K562 (cell line): ENCODE data around the gene MYO3B. TPM values are rescaled to one million over a fixed set of nuclear protein-coding genes. Genes with fewer than 3 reads are reported as not detected.
A peak's percentile ranks its signal among the peaks of the same experiment; 100 is the strongest.

Experiments used
- ATF6 ChIP-seq: sonication (generic); formaldehyde crosslinking; IDR thresholded peaks from 2 replicates; pipeline ENCODE4 v1.4.0; 2020; ENCODE audit warnings: mild to moderate bottlenecking, missing genetic modification reagents
- CTCF ChIP-seq, 3 experiments: IDR thresholded peaks in 2 of 3; conservative IDR thresholded peaks in 1 of 3; 2 replicates each; pipeline ENCODE4 v1.5.1; 2011 to 2012; ENCODE audit warnings: low read length in 3 of 3, mild to moderate bottlenecking in 3 of 3, control low read depth in 2 of 3, improper control_type of control experiment in 1 of 3, inconsistent platforms in 1 of 3, low read depth in 1 of 3, mixed read lengths in 1 of 3, moderate library complexity in 1 of 3; ENCODE audit not compliant: insufficient read depth in 2 of 3
- MLX ChIP-seq, 2 experiments: fragments of 450-650 bp in 1 of 2; sonication (generic) in 1 of 2; formaldehyde crosslinking; conservative IDR thresholded peaks; 2 replicates each; pipeline versions ENCODE4 v1.4.0 to v1.8.1; 2020 to 2022; ENCODE audit warnings: mild to moderate bottlenecking in 1 of 2, missing genetic modification reagents in 1 of 2
- PHF20 ChIP-seq: fragments of 450-650 bp; IDR thresholded peaks from 2 replicates; pipeline ENCODE4 v1.6.1; 2018; ENCODE audit not compliant: partially characterized antibody
- polyA plus RNA-seq, 8 experiments: library from polyadenylated mRNA; depleted of rRNA in 4 of 8; stranded (reverse) in 5 of 8; unstranded in 3 of 8; fragments of >200 nt; fragmentation: Nextera tagmentation in 2 of 8; fragmentation: Illumina TruSeq in 1 of 8; extraction: Ambion mirVana in 2 of 8; extraction: Trizol in 1 of 8; gene quantifications; 2 replicates each; pipeline versions ENCODE4 v1.2.1 to v1.2.3, GENCODE V29; 2011 to 2014; ENCODE audit warnings: inconsistent platforms in 1 of 8, missing spikeins in 1 of 8
- total RNA-seq, 7 experiments: library from RNA; depleted of rRNA in 6 of 7; stranded (reverse); fragments of >200 nt in 6 of 7; fragmentation: Illumina TruSeq in 2 of 7; extraction: Trizol in 2 of 7; gene quantifications; 2 replicates each; pipeline versions ENCODE4 v1.2.1 to v1.2.3, GENCODE V29; 2011 to 2021; ENCODE audit warnings: low replicate concordance in 1 of 7
- TF ChIP-seq, protein P1 (sequence below): fragments of 450-650 bp; formaldehyde crosslinking; IDR thresholded peaks from 2 replicates; pipeline ENCODE4 v1.4.0; 2020; ENCODE audit warnings: mild to moderate bottlenecking

MYO3B gene
- total and polyA plus RNA-seq, 9 of the 15 experiments (the other 6 are each of a cell fraction or from before 2014, with no cell fraction given) = 2.7 to 6.5 (median 3.6) TPM

GRCh38 chr2:170155022-170155722 is 22.8 kb upstream of the MYO3B start (continued):
- no peak for TF ChIP-seq MLX (CRISPR knock-in tag; conservative IDR thresholded peaks at IDR 0.05)
- TF ChIP-seq ATF6 (CRISPR knock-in tag) = no peak
- TF ChIP-seq PHF20 = no peak
- peak; percentile 3 to 38 (median 18); a peak in 2 of 6 replicates for TF ChIP-seq CTCF (IDR thresholded peaks at IDR 0.05 in 2 of 3, conservative IDR thresholded peaks at IDR 0.05 in 1 of 3; ENCODE audit: insufficient read depth in 2 of 3, low read depth in 1 of 3, low read length in 3 of 3)
- TF ChIP-seq, protein P1, sequence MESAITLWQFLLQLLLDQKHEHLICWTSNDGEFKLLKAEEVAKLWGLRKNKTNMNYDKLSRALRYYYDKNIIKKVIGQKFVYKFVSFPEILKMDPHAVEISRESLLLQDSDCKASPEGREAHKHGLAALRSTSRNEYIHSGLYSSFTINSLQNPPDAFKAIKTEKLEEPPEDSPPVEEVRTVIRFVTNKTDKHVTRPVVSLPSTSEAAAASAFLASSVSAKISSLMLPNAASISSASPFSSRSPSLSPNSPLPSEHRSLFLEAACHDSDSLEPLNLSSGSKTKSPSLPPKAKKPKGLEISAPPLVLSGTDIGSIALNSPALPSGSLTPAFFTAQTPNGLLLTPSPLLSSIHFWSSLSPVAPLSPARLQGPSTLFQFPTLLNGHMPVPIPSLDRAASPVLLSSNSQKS (CRISPR knock-in tag) = no peak
- TF ChIP-seq, all 486 proteins: peak for 72
